ENCODE results near the gene TMEM63C. TPM values are rescaled to one million over a fixed set of nuclear protein-coding genes. Genes with fewer than 3 reads are reported as not detected.

The TMEM63C gene
- total RNA-seq, 6 experiments from 2014 or later = 0.05 TPM; not detected in 5

DNA sequence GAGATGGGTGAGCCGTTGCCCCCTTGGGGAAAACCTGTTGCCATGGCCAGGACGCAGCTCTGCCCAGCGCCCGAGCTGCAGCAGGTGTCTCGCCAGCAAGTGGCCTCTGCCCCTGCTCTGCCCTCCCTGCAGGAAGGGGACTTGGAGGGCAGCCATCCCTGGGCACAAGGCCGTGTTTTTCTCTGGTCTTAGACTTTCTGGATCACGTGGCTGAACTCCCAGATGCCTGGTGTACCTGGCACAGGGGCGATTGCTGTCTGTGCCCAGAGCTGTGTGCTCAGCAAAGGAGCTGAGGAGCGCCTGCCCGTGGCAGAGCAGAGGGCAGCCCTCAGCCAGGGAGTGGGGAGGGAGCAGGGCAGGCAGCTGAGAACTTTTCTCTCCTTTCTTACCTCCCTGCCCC lies 38.0 kb downstream of the TMEM63C start:
- no peaks in the 10 kb centered on the region for H3K4me1 Mint-ChIP-seq (ENCODE audit: low read depth)
- H3K27me3 Mint-ChIP-seq (ENCODE audit: insufficient read depth) = peaks cover 30% of the 10 kb centered on the region
- no peak overlapping the region for H3K27ac Mint-ChIP-seq
- TF ChIP-seq, protein P1, sequence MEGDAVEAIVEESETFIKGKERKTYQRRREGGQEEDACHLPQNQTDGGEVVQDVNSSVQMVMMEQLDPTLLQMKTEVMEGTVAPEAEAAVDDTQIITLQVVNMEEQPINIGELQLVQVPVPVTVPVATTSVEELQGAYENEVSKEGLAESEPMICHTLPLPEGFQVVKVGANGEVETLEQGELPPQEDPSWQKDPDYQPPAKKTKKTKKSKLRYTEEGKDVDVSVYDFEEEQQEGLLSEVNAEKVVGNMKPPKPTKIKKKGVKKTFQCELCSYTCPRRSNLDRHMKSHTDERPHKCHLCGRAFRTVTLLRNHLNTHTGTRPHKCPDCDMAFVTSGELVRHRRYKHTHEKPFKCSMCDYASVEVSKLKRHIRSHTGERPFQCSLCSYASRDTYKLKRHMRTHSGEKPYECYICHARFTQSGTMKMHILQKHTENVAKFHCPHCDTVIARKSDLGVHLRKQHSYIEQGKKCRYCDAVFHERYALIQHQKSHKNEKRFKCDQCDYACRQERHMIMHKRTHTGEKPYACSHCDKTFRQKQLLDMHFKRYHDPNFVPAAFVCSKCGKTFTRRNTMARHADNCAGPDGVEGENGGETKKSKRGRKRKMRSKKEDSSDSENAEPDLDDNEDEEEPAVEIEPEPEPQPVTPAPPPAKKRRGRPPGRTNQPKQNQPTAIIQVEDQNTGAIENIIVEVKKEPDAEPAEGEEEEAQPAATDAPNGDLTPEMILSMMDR (IDR thresholded peaks at IDR 0.05) = no peak
- no peaks in the 10 kb centered on the region for H3K9me3 Mint-ChIP-seq
- H3K4me3 Mint-ChIP-seq = no peak overlapping the region
- no peak for DNase-seq
- H3K36me3 Mint-ChIP-seq (ENCODE audit: low read depth) = no peaks in the 10 kb centered on the region

- peaks cover 26% of the 10 kb centered on the region for H3K27me3 Mint-ChIP-seq (ENCODE audit: insufficient read depth)
- H3K36me3 Mint-ChIP-seq (ENCODE audit: low read depth) = no peaks in the 10 kb centered on the region
- TF ChIP-seq, protein P1 (IDR thresholded peaks at IDR 0.05) = no peak
- no peaks in the 10 kb centered on the region for H3K9me3 Mint-ChIP-seq
- H3K4me1 Mint-ChIP-seq (ENCODE audit: low read depth) = no peaks in the 10 kb centered on the region
- no peak overlapping the region for H3K27ac Mint-ChIP-seq
- H3K4me3 Mint-ChIP-seq = no peak overlapping the region
- DNase-seq = no peak
Measured at GRCh38 chr14:77220246-77221017, 38.8 kb downstream of the TMEM63C start.

- TF ChIP-seq, protein P1 (IDR thresholded peaks at IDR 0.05) = no peak
- H3K4me3 Mint-ChIP-seq = no peak overlapping the region
- H3K9me3 Mint-ChIP-seq = no peaks in the 10 kb centered on the region
- no peak overlapping the region for H3K27ac Mint-ChIP-seq
- no peak for DNase-seq
- H3K36me3 Mint-ChIP-seq (ENCODE audit: low read depth) = no peaks in the 10 kb centered on the region
- H3K4me1 Mint-ChIP-seq (ENCODE audit: low read depth) = no peaks in the 10 kb centered on the region
- H3K27me3 Mint-ChIP-seq (ENCODE audit: insufficient read depth) = peaks cover 28% of the 10 kb centered on the region
Measured at GRCh38 chr14:77221241-77221871, 39.8 kb downstream of the TMEM63C start.

DNA sequence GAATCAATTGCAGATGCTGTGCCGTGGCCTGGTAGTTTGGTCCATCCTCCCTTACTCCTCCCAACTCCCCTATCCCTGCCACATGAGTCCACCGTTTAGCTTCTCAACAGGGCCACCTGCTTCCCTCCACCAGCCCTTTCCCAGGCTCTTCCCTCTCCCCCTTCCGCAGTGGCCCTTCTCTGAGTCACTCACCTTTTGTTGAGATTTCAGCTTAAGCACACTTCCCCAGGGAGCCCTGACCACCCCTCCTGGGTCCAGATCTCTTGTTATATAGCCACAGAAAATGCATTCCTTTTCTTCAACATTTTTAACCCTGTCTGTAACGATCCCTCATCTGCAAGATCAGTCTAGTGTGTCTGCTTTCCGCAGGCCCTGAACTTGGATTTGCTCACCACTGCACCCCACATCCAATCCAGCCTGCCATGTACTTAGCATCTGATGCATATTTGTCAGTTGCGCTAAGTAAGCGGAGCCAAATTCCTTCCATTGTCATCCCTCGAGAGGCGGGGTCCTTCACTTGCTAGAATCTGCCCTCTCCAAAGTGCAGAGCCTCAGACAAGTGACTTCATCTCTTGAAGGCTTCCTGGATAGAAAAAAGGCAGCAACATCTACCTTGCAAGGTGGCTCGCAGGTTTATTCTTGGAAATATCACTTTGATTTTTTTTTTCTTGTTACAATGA lies 41.1 kb downstream of the TMEM63C start:
- H3K36me3 Mint-ChIP-seq (ENCODE audit: low read depth) = no peaks in the 10 kb centered on the region
- H3K27me3 Mint-ChIP-seq (ENCODE audit: insufficient read depth) = peaks cover 31% of the 10 kb centered on the region

GRCh38 chr14:77224212-77224611 lies 42.6 kb downstream of the TMEM63C start:
- H3K36me3 Mint-ChIP-seq (ENCODE audit: low read depth) = no peaks in the 10 kb centered on the region
- no peaks in the 10 kb centered on the region for H3K9me3 Mint-ChIP-seq
- peaks cover 38% of the 10 kb centered on the region for H3K27me3 Mint-ChIP-seq (ENCODE audit: insufficient read depth)
- H3K27ac Mint-ChIP-seq = no peak overlapping the region
- DNase-seq = no peak
- H3K4me3 Mint-ChIP-seq = no peak overlapping the region
- TF ChIP-seq, protein P1 (IDR thresholded peaks at IDR 0.05) = no peak
- H3K4me1 Mint-ChIP-seq (ENCODE audit: low read depth) = no peaks in the 10 kb centered on the region

More for the DNA sequence above, 41.1 kb downstream of the TMEM63C start:
- Mint-ChIP-seq H3K4me3 (no peak overlapping the region), H3K27ac (no peak overlapping the region), H3K9me3 (no peaks in the 10 kb centered on the region), H3K4me1 (ENCODE audit: low read depth) (no peaks in the 10 kb centered on the region)
- DNase-seq = no peak
- TF ChIP-seq, protein P1 (IDR thresholded peaks at IDR 0.05) = no peak

Data from HFFc6 (cell line).